Small intestine (tissue), 7 donors: ENCODE results near the gene DLG2. TPM values are rescaled to one million over a fixed set of nuclear protein-coding genes. Genes with fewer than 3 reads are reported as not detected.

ENCODE experiments used
- DNase-seq, 2 donors: peaks; one replicate each; pipeline versions ENCODE4 v3.0.0 to v3.0.0-alpha.2; 2013
- FAIRE-seq: peaks from 2 replicates; lab custom pipeline; 2012; peaks lifted over from hg19 to GRCh38; lab: Jason Lieb, UNC
- H3K27ac ChIP-seq, 3 donors: one replicate each; pipeline ENCODE4 v1.5.1; 2013; ENCODE audit warnings: low read length in 2 of 3, mild to moderate bottlenecking in 2 of 3, control low read depth in 1 of 3, inconsistent platforms in 1 of 3, low read depth in 1 of 3, moderate library complexity in 1 of 3
- H3K27me3 ChIP-seq, 3 donors: one replicate each; pipeline ENCODE4 v1.6.1; 2013; ENCODE audit warnings: low read length in 3 of 3, inconsistent platforms in 1 of 3; ENCODE audit not compliant: control insufficient read depth in 3 of 3, insufficient read depth in 3 of 3
- H3K36me3 ChIP-seq, 3 donors: one replicate each; pipeline ENCODE4 v1.6.1; 2013; ENCODE audit warnings: low read length in 3 of 3, inconsistent platforms in 1 of 3, low read depth in 1 of 3, mild to moderate bottlenecking in 1 of 3, moderate library complexity in 1 of 3; ENCODE audit not compliant: control insufficient read depth in 3 of 3, insufficient read depth in 2 of 3
- H3K4me1 ChIP-seq, 3 donors: one replicate each; pipeline ENCODE4 v1.6.1; 2013; ENCODE audit warnings: low read length in 2 of 3, inconsistent platforms in 1 of 3, low read depth in 1 of 3, mild to moderate bottlenecking in 1 of 3, moderate library complexity in 1 of 3; ENCODE audit not compliant: control insufficient read depth in 3 of 3, insufficient read depth in 2 of 3
- H3K4me3 ChIP-seq, 3 donors: one replicate each; pipeline ENCODE4 v1.5.1; 2013; ENCODE audit warnings: low read length in 3 of 3, control low read depth in 1 of 3, inconsistent platforms in 1 of 3, low read depth in 1 of 3, mild to moderate bottlenecking in 1 of 3, moderate library complexity in 1 of 3
- H3K9me3 ChIP-seq, 2 donors: one replicate each; pipeline ENCODE4 v1.6.1; 2013; ENCODE audit warnings: low read depth in 1 of 2, low read length in 1 of 2; ENCODE audit not compliant: control insufficient read depth in 2 of 2, insufficient read depth in 1 of 2
- WGBS, 3 donors: extraction: QIAGEN DNeasy Blood & Tissue Kit; methylation state at CpG; one replicate each; pipeline ENCODE4 v1.1.7; 2013; 5-methylcytosine and 5-hydroxymethylcytosine counted together
- polyA plus RNA-seq, 4 donors: library from polyadenylated mRNA; stranded (reverse) in 3 of 4; unstranded in 1 of 4; fragments of 200-250 nt in 3 of 4; fragments of 120-200 nt in 1 of 4; gene quantifications; one replicate each; pipeline versions ENCODE4 v1.2.1 to v1.2.3, GENCODE V29; 2013
- donor health status: healthy with polysubstance abuse.
- donor health status: control.
- donor health status: control.
- donor health status: Bipolar disorder and iron deficiency.
- donor health status: healthy.

Gene DLG2
- polyA plus RNA-seq, 4 donors: 0.22 to 1.6 (median 1.1) TPM

- H3K27ac ChIP-seq: no peak overlapping the region
- FAIRE-seq (no peak), DNase-seq (no peak)
- 30 to 38% (median 37%) methylated on average over 7 of the region's 7 CpGs for WGBS, 3 donors
- no peaks in the 10 kb centered on the region for H3K9me3 ChIP-seq
- no peaks in the 10 kb centered on the region for H3K4me1 ChIP-seq
- no peaks in the 10 kb centered on the region for H3K36me3 ChIP-seq
- no peaks in the 10 kb centered on the region for H3K27me3 ChIP-seq
- H3K4me3 ChIP-seq: no peak overlapping the region
Measured at GRCh38 chr11:84922212-84922805, 704.8 kb downstream of the DLG2 start.

- FAIRE-seq: no peak
- H3K27ac ChIP-seq: no peak overlapping the region
- no peaks in the 10 kb centered on the region for H3K9me3 ChIP-seq
- H3K36me3 ChIP-seq: no peaks in the 10 kb centered on the region
- H3K4me1 ChIP-seq: no peaks in the 10 kb centered on the region
- no peak for DNase-seq
- no peak overlapping the region for H3K4me3 ChIP-seq
- no peaks in the 10 kb centered on the region for H3K27me3 ChIP-seq
- 76 to 92% (median 86%) methylated on average over 2 of the region's 2 CpGs for WGBS, 3 donors
Measured at GRCh38 chr11:84914511-84914910, 712.6 kb downstream of the DLG2 start.

- DNase-seq (no peak), FAIRE-seq (no peak)
- Histone ChIP-seq H3K9me3 (no peaks in the 10 kb centered on the region), H3K36me3 (no peaks in the 10 kb centered on the region), H3K27me3 (no peaks in the 10 kb centered on the region), H3K4me1 (no peaks in the 10 kb centered on the region), H3K4me3 (no peak overlapping the region), H3K27ac (no peak overlapping the region)
- 80 to 95% (median 93%) methylated on average over 2 of the region's 2 CpGs for WGBS, 3 donors
Measured at GRCh38 chr11:84909740-84910139, 717.4 kb downstream of the DLG2 start.

- WGBS, 3 donors: 43 to 46% (median 44%) methylated on average over 3 of the region's 3 CpGs
- no peaks in the 10 kb centered on the region for H3K36me3 ChIP-seq
- no peaks in the 10 kb centered on the region for H3K4me1 ChIP-seq
- no peaks in the 10 kb centered on the region for H3K9me3 ChIP-seq
- DNase-seq (no peak), FAIRE-seq (no peak)
- H3K27ac ChIP-seq: no peak overlapping the region
- H3K4me3 ChIP-seq: no peak overlapping the region
- no peaks in the 10 kb centered on the region for H3K27me3 ChIP-seq
Measured at GRCh38 chr11:84906995-84907394, 720.1 kb downstream of the DLG2 start.

- no peaks in the 10 kb centered on the region for H3K9me3 ChIP-seq
- no peaks in the 10 kb centered on the region for H3K27me3 ChIP-seq
- H3K4me1 ChIP-seq: no peaks in the 10 kb centered on the region
- H3K36me3 ChIP-seq: no peaks in the 10 kb centered on the region
- DNase-seq (no peak), FAIRE-seq (no peak)
- no peak overlapping the region for H3K4me3 ChIP-seq
- WGBS, 3 donors: 3 to 7% (median 4%) methylated on average over 1 of the region's 1 CpG
- H3K27ac ChIP-seq: no peak overlapping the region
Measured at GRCh38 chr11:84905411-84905810, 721.7 kb downstream of the DLG2 start.

GRCh38 chr11:84902445-84902844, 724.7 kb downstream of the DLG2 start:
- FAIRE-seq (no peak), DNase-seq (no peak)
- Histone ChIP-seq H3K9me3 (no peaks in the 10 kb centered on the region), H3K36me3 (no peaks in the 10 kb centered on the region), H3K4me1 (no peaks in the 10 kb centered on the region), H3K4me3 (no peak overlapping the region), H3K27ac (no peak overlapping the region), H3K27me3 (no peaks in the 10 kb centered on the region)
- WGBS, 3 donors: 43 to 60% (median 44%) methylated on average over 3 of the region's 3 CpGs

- DNase-seq (no peak), FAIRE-seq (no peak)
- no peaks in the 10 kb centered on the region for H3K27me3 ChIP-seq
- WGBS, 3 donors: 55 to 86% (median 84%) methylated on average over 1 of the region's 1 CpG
- no peaks in the 10 kb centered on the region for H3K9me3 ChIP-seq
- H3K27ac ChIP-seq: no peak overlapping the region
- no peaks in the 10 kb centered on the region for H3K36me3 ChIP-seq
- no peak overlapping the region for H3K4me3 ChIP-seq
- no peaks in the 10 kb centered on the region for H3K4me1 ChIP-seq
Measured at GRCh38 chr11:84901991-84902390, 725.2 kb downstream of the DLG2 start.

GRCh38 chr11:84899740-84900139, 727.4 kb downstream of the DLG2 start:
- H3K9me3 ChIP-seq: no peaks in the 10 kb centered on the region
- H3K27me3 ChIP-seq: no peaks in the 10 kb centered on the region
- no peaks in the 10 kb centered on the region for H3K36me3 ChIP-seq
- no peaks in the 10 kb centered on the region for H3K4me1 ChIP-seq
- no peak overlapping the region for H3K4me3 ChIP-seq
- no peak for FAIRE-seq
- H3K27ac ChIP-seq: no peak overlapping the region
- DNase-seq: no peak

- no peak for FAIRE-seq
- no peaks in the 10 kb centered on the region for H3K27me3 ChIP-seq
- no peak overlapping the region for H3K4me3 ChIP-seq
- 91 to 96% (median 95%) methylated on average over 2 of the region's 2 CpGs for WGBS, 3 donors
- H3K36me3 ChIP-seq: no peaks in the 10 kb centered on the region
- DNase-seq: no peak
- no peaks in the 10 kb centered on the region for H3K9me3 ChIP-seq
- H3K4me1 ChIP-seq: no peaks in the 10 kb centered on the region
- no peak overlapping the region for H3K27ac ChIP-seq
Measured at GRCh38 chr11:84899134-84899533, 728.0 kb downstream of the DLG2 start.
